SH-SY5Y (cell line): ENCODE measurements around the gene TRPM2.

Experiments used
- GATA2 ChIP-seq: IDR thresholded peaks from 2 replicates; pipeline ENCODE4 v1.6.1; 2011; ENCODE audit warnings: mild to moderate bottlenecking, low read depth, low read length
- GATA3 ChIP-seq: IDR thresholded peaks from 2 replicates; pipeline ENCODE4 v1.6.1; 2011; ENCODE audit warnings: low read depth, mild to moderate bottlenecking, low read length, moderate library complexity

DNA sequence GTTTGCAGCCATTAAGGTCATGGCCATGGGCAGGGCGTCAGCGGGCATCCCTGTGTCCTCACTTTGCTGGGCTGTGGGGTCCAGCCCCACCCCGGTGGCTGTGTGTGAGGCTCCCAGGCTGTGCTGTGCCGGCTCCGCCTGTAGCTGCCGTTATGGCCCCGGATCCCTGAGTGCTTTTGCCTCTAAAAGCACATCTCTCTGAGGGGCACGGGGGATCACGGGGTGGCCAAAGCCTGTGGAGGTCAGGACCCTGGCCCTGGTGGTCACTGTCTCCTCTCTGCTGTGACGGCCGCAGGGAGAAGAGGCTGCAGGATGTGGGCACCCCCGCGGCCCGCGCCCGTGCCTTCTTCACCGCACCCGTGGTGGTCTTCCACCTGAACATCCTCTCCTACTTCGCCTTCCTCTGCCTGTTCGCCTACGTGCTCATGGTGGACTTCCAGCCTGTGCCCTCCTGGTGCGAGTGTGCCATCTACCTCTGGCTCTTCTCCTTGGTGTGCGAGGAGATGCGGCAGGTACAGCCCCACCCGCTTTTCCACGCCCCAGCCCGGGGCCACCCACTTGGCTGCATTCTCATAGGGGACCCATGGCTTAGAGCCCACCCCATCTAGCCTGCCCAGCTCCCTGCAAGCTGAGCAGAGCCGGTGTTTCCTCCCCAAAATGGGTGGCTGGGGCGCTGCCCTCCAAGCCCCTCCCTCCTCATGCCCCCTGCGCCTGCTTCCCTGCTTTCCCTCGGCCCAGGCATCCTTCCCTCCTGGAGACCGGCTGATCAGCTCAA is 48.2 kb downstream of the TRPM2 start:
- TF ChIP-seq GATA2 (no peak), GATA3 (no peak)
